Liver (tissue), 3 donors: ENCODE data around the gene HSPG2.

ENCODE experiments used
- CTCF ChIP-seq: fragments of 150-350 bp; IDR thresholded peaks from 2 replicates; pipeline ENCODE4 v1.5.1; 2017; ENCODE audit warnings: improper control_type of control experiment, low read depth, low read length; ENCODE audit not compliant: missing input control
- EGR1 ChIP-seq, 2 donors: IDR thresholded peaks; 2 replicates each; pipeline ENCODE4 v1.6.1; 2016 to 2018; ENCODE audit warnings: antibody characterized with exemption in 2 of 2, low read depth in 2 of 2
- GABPA ChIP-seq, 2 donors: IDR thresholded peaks in 1 of 2; conservative IDR thresholded peaks in 1 of 2; 2 replicates each; pipeline ENCODE4 v1.6.1; 2016; ENCODE audit warnings: antibody characterized with exemption in 2 of 2, mild to moderate bottlenecking in 1 of 2, moderate library complexity in 1 of 2
- HNF4A ChIP-seq, 2 donors: conservative IDR thresholded peaks; 2 replicates each; pipeline ENCODE4 v1.6.1; 2016; ENCODE audit warnings: antibody characterized with exemption in 2 of 2, mild to moderate bottlenecking in 2 of 2
- MAX ChIP-seq: IDR thresholded peaks from 2 replicates; pipeline ENCODE4 v1.6.1; 2016; ENCODE audit warnings: antibody characterized with exemption
- RAD21 ChIP-seq, 2 donors: IDR thresholded peaks; 2 replicates each; pipeline ENCODE4 v1.6.1; 2016; ENCODE audit warnings: antibody characterized with exemption in 2 of 2, mild to moderate bottlenecking in 2 of 2
- REST ChIP-seq: IDR thresholded peaks from 2 replicates; pipeline ENCODE4 v1.6.1; 2016; ENCODE audit warnings: antibody characterized with exemption, mild to moderate bottlenecking
- RXRA ChIP-seq, 2 donors: IDR thresholded peaks; 2 replicates each; pipeline ENCODE4 v1.6.1; 2017 to 2018; ENCODE audit warnings: antibody characterized with exemption in 2 of 2, mild to moderate bottlenecking in 1 of 2
- SP1 ChIP-seq: IDR thresholded peaks from 2 replicates; pipeline ENCODE4 v1.6.1; 2018; ENCODE audit warnings: antibody characterized with exemption, mild to moderate bottlenecking
- TAF1 ChIP-seq: conservative IDR thresholded peaks from 2 replicates; pipeline ENCODE4 v1.6.1; 2016; ENCODE audit warnings: antibody characterized with exemption, mild to moderate bottlenecking
- YY1 ChIP-seq: IDR thresholded peaks from 2 replicates; pipeline ENCODE4 v1.6.1; 2016; ENCODE audit warnings: antibody characterized with exemption, mild to moderate bottlenecking
- ZBTB33 ChIP-seq: IDR thresholded peaks from 2 replicates; pipeline ENCODE4 v1.6.1; 2016; ENCODE audit warnings: antibody characterized with exemption
- donor health status: healthy.
- donor health status: healthy.

GRCh38 chr1:21952786-21953520, 15.8 kb upstream of the HSPG2 start:
- TF ChIP-seq CTCF (no peak), MAX (no peak), YY1 (no peak), ZBTB33 (no peak), TAF1 (no peak), SP1 (no peak), GABPA (IDR thresholded peaks at IDR 0.05 in 1 of 2, conservative IDR thresholded peaks at IDR 0.05 in 1 of 2) (no peak), EGR1 (IDR thresholded peaks at IDR 0.05; ENCODE audit: low read depth in 2 of 2) (no peak), RXRA (IDR thresholded peaks at IDR 0.05) (no peak), REST (no peak), RAD21 (IDR thresholded peaks at IDR 0.05) (no peak), HNF4A (conservative IDR thresholded peaks at IDR 0.05) (no peak)
